Measurements from ENCODE around the gene CALY.

CALY gene

DNA sequence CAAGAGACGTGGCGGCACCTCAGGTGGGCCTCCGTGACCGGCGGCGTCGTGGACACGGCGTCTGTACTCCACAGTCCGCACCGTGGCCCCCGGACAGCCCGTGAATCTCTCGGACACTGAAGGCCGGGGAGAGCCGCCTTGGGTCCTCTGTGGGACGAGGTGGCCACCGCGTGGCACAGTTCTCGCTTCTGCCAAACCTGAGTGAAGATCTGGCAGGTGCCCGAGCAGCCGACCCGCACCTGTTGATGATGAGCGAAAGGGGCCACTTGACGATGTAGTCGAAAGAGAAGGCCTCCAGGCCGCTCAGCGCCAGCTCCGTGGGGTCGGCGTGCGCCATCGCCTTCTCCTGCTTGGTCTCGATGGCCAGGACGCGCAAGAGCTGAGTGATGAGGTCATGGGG is 51.5 kb downstream of the CALY start:
- no peak for DNase-seq (ENCODE audit: low read depth)

GRCh38 chr10:133283931-133284330 is 52.8 kb downstream of the CALY start:
- DNase-seq (ENCODE audit: low read depth), result no peak

DNA sequence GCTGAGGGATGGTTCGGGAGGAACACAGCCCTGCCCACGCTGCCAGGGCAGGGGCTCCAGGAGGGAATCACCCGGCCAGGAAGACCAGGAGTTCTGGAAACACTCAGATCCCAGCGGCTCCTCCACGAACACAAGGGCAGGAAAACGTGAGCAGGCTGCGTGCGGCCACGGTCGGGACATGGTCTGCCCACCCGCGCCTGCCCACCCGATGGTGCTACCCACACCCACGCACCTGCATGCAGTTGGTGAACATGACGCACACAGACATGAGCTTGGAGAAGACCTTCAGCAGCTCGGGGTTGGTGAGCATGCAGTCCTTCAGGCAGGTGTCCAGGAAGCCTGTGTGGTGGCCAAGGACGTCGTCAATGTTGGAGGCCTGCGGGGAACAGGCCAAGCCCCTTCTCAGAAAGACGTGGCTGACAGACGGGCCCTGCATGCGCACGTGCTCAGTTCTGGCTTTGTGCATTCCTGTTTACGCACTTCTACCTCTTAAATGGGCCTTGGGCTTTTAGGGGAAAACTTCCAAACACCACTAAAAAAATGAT is 53.8 kb downstream of the CALY start:
- no peak for DNase-seq (ENCODE audit: low read depth)

DNA sequence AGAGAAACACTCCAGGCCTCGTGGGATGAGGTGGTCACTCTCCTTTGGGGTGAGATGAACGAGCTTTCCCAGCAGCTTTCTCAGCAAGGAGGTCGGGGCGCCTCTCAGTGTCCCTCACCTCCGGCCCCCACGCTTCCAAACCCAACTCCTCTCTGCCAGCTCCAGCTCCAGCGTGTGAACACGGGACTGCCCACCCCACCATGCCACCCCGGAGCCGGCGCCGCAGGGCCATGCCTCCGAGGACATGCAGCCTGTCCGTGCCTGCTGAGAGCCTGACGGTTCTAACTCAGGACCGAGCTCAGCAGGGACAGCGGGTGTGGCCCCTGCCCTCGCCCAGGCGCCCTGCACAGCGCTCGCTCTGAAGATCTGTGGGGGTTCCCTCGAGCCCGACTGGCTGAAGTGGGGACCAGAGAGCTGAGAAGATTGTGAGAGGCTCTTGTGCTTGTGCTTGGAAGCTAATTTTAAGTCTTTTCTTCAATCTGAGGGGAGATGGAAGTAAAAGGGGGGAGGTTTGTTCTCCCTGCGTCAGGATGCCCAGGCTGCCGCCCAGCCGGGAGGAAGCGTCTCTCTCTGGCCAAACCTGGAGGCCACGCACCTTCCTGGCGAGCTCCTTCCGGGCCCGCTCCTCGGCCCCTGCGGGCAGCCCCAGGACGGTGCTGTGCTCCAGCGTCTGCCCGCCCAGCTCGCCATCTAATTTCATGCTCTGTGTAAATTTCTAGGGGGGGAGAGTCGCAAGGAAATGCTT is 54.9 kb downstream of the CALY start:
- DNase-seq (ENCODE audit: low read depth), result no peak

GRCh38 chr10:133281084-133281483 is 55.6 kb downstream of the CALY start:
- no peak for DNase-seq (ENCODE audit: low read depth)

- DNase-seq (ENCODE audit: low read depth), result no peak
Measured at GRCh38 chr10:133280391-133281059, 56.2 kb downstream of the CALY start.

- DNase-seq (ENCODE audit: low read depth), result no peak
Measured at GRCh38 chr10:133279326-133280226, 57.1 kb downstream of the CALY start.

- peak; percentile 60 for DNase-seq (ENCODE audit: low read depth)
Measured at GRCh38 chr10:133278577-133279265, 58.0 kb downstream of the CALY start.

DNA sequence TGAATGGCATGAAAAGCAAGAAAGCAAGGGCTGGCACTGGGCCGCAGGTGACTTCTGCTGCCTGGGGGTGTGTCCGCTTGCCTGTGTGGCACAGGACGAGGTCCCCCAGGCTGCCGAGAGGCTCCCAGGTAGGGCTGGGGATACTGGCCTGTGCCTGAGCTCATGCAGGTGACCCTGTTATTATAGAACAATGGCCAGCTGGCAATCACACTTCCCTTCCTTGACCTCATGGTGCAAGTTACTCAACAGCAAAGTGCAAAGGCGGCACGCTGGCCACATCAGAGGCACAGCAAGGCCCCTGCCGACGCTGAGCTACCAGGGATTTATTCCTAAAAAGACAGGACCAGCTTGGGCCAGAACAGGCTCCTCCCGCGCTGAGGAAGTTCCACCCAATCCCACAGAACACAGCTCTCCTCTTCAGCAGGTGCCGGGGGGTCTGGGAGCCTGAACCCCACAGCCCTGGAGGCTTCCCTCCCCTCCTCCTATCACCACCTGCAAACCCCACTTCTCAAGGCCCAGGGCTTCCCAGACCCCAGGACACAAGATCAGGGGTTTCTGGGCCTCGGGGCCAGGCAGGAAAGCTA is 58.6 kb downstream of the CALY start:
- no peak for DNase-seq (ENCODE audit: low read depth)

GRCh38 chr10:133277277-133277992 is 59.3 kb downstream of the CALY start:
- DNase-seq (ENCODE audit: low read depth), result no peak

- DNase-seq (ENCODE audit: low read depth), result peak; percentile 63
Measured at GRCh38 chr10:133276435-133277201, 60.1 kb downstream of the CALY start, which contains the start of gene ADAM8. ADAM8 (minus strand) TSS chr10:133276868; CDS start chr10:133276817, 51 bp downstream.

- DNase-seq (ENCODE audit: low read depth), result no peak
Measured at GRCh38 chr10:133276100-133276434, 60.6 kb downstream of the CALY start.

GRCh38 chr10:133275684-133276092 is 61.0 kb downstream of the CALY start:
- no peak for DNase-seq (ENCODE audit: low read depth)

- peak; percentile 78 for DNase-seq (ENCODE audit: low read depth)
Measured at GRCh38 chr10:133274751-133275683, 61.7 kb downstream of the CALY start.

Data from stimulated activated CD8-positive, alpha-beta memory T cell treated with anti-CD3 and anti-CD28 coated beads, Interleukin-4, amount 100 ng/mL, for 24 hours (primary cell).